H1 (cell line): ENCODE data around the gene SPEM3. TPM values are rescaled to one million over a fixed set of nuclear protein-coding genes. Genes with fewer than 3 reads are reported as not detected.
"Not testable (repeated sequence)": the region's sequence is repeated elsewhere in the genome, so short reads cannot be mapped to it uniquely, and the experiment has no call there.

Source experiments
- CTCF ChIA-PET: fragments of 300-600 bp; sonication (Branson Sonifier 250); formaldehyde crosslinking; loops from one replicate; lab custom pipeline; 2021; ENCODE audit not compliant: partially characterized antibody; lab: Charles Lee
- POLR2A ChIA-PET: fragments of 300-600 bp; sonication (Branson Sonifier 250); formaldehyde crosslinking; loops from one replicate; lab custom pipeline; 2021; ENCODE audit warnings: inconsistent platforms; ENCODE audit not compliant: partially characterized antibody; lab: Charles Lee
- DNase-seq, 2 experiments: peaks; one replicate each; pipeline versions ENCODE4 v3.0.0 to v3.0.0-alpha.2; 2010 to 2022; ENCODE audit warnings: low spot score in 2 of 2, low read depth in 1 of 2, mixed read lengths in 1 of 2
- FAIRE-seq: peaks from 2 replicates; lab custom pipeline; 2011; peaks lifted over from hg19 to GRCh38; lab: Jason Lieb, UNC
- H2AFZ ChIP-seq: 2 replicates; pipeline ENCODE4 v1.8.1; 2012; ENCODE audit warnings: low read length, inconsistent platforms
- H2AK5ac ChIP-seq: 2 replicates; pipeline ENCODE4 v1.6.1; 2013; ENCODE audit warnings: low read depth, low read length
- H2BK120ac ChIP-seq: replicated peaks from 2 replicates; pipeline ENCODE3; 2013; ENCODE audit warnings: low read depth, low read length, inconsistent platforms
- H2BK12ac ChIP-seq: 2 replicates; pipeline ENCODE4 v1.6.1; 2013; ENCODE audit warnings: low read depth, low read length
- H2BK15ac ChIP-seq: 2 replicates; pipeline ENCODE4 v1.6.1; 2013; ENCODE audit warnings: low read length
- H2BK20ac ChIP-seq: 2 replicates; pipeline ENCODE4 v1.6.1; 2013; ENCODE audit warnings: low read length
- H2BK5ac ChIP-seq: 2 replicates; pipeline ENCODE4 v1.6.1; 2013; ENCODE audit warnings: low read depth, low read length
- H3K14ac ChIP-seq: 2 replicates; pipeline ENCODE4 v1.6.1; 2013; ENCODE audit warnings: inconsistent platforms; ENCODE audit not compliant: insufficient read length
- H3K18ac ChIP-seq: 2 replicates; pipeline ENCODE4 v1.6.1; 2013; ENCODE audit warnings: low read length; ENCODE audit errors: extremely low read depth
- H3K23ac ChIP-seq: 2 replicates; pipeline ENCODE4 v1.6.1; 2013; ENCODE audit warnings: inconsistent platforms; ENCODE audit not compliant: insufficient read length
- H3K23me2 ChIP-seq: 2 replicates; pipeline ENCODE4 v1.6.1; 2013; ENCODE audit warnings: low read depth, low read length
- H3K27ac ChIP-seq: 2 replicates; pipeline ENCODE4 v1.6.1; 2011; ENCODE audit warnings: low read depth, low read length, inconsistent platforms
- H3K27me3 ChIP-seq, 4 experiments: replicated peaks in 1 of 4; 1 replicate in 1 of 4; 2 replicates in 3 of 4; pipeline versions ENCODE4 v1.6.1 to v1.8.1; 2011 to 2013; ENCODE audit warnings: low read length in 3 of 4, mild to moderate bottlenecking in 3 of 4, inconsistent platforms in 2 of 4, mixed read lengths in 2 of 4, moderate library complexity in 1 of 4; ENCODE audit not compliant: control insufficient read depth in 3 of 4, insufficient read depth in 3 of 4; ENCODE audit errors: extremely low read depth in 1 of 4
- H3K36me3 ChIP-seq, 4 experiments: 2 replicates each; pipeline versions ENCODE4 v1.6.1 to v1.8.1; 2011 to 2013; ENCODE audit warnings: mild to moderate bottlenecking in 4 of 4, low read length in 3 of 4, moderate library complexity in 2 of 4, control low read depth in 1 of 4, inconsistent platforms in 1 of 4; ENCODE audit not compliant: insufficient read depth in 4 of 4, control insufficient read depth in 2 of 4
- H3K4ac ChIP-seq: replicated peaks from 2 replicates; pipeline ENCODE3; 2013; ENCODE audit warnings: low read length, low read depth, mixed read lengths, inconsistent platforms; ENCODE audit not compliant: insufficient read length
- H3K4me1 ChIP-seq, 4 experiments: replicated peaks in 1 of 4; 1 replicate in 1 of 4; 2 replicates in 3 of 4; pipeline versions ENCODE4 v1.6.1 to v1.8.1; 2011 to 2013; ENCODE audit warnings: low read length in 3 of 4, inconsistent platforms in 2 of 4, mixed read lengths in 1 of 4; ENCODE audit not compliant: insufficient read depth in 4 of 4, control insufficient read depth in 3 of 4
- H3K4me2 ChIP-seq, 2 experiments: 2 replicates each; pipeline versions ENCODE4 v1.6.1 to v1.8.1; 2011 to 2013; ENCODE audit warnings: low read depth in 2 of 2, low read length in 2 of 2, control low read depth in 1 of 2, inconsistent platforms in 1 of 2, mild to moderate bottlenecking in 1 of 2; ENCODE audit not compliant: insufficient read depth in 1 of 2
- H3K4me3 ChIP-seq, 4 experiments: fragments of 200-600, 300-600 bp in 1 of 4; sonication (generic), shearing (Covaris generic), sonication (Bioruptor Twin) in 1 of 4; 2 replicates each; pipeline versions ENCODE4 v1.5.1 to v1.8.1; 2011 to 2016; ENCODE audit warnings: low read length in 4 of 4, low read depth in 3 of 4, control low read depth in 2 of 4, inconsistent platforms in 2 of 4, mild to moderate bottlenecking in 2 of 4, mixed read lengths in 1 of 4, moderate library complexity in 1 of 4; ENCODE audit not compliant: insufficient read depth in 2 of 4; ENCODE audit errors: extremely low read depth in 1 of 4
- H3K56ac ChIP-seq: replicated peaks from 2 replicates; pipeline ENCODE3; 2013; ENCODE audit warnings: low read depth, mild to moderate bottlenecking, mixed read lengths, low read length, inconsistent platforms; ENCODE audit not compliant: insufficient read length
- H3K79me1 ChIP-seq: 2 replicates; pipeline ENCODE4 v1.6.1; 2013; ENCODE audit warnings: low read depth, low read length, control low read depth
- H3K79me2 ChIP-seq, 2 experiments: 2 replicates each; pipeline versions ENCODE4 v1.6.1 to v1.8.1; 2012 to 2013; ENCODE audit warnings: low read length in 2 of 2, mild to moderate bottlenecking in 2 of 2, inconsistent platforms in 1 of 2; ENCODE audit not compliant: insufficient read depth in 2 of 2, control insufficient read depth in 1 of 2
- H3K9ac ChIP-seq, 4 experiments: replicated peaks in 1 of 4; 1 replicate in 1 of 4; 2 replicates in 3 of 4; pipeline versions ENCODE4 v1.6.1 to v1.8.1; 2011 to 2013; ENCODE audit warnings: low read depth in 3 of 4, low read length in 3 of 4, control low read depth in 2 of 4, mild to moderate bottlenecking in 2 of 4, moderate library complexity in 2 of 4, inconsistent platforms in 1 of 4; ENCODE audit errors: extremely low read depth in 1 of 4
- H3K9me3 ChIP-seq, 2 experiments: 2 replicates each; pipeline versions ENCODE4 v1.6.1 to v1.8.1; 2012 to 2013; ENCODE audit warnings: mild to moderate bottlenecking in 2 of 2, moderate library complexity in 2 of 2, control low read depth in 1 of 2, inconsistent platforms in 1 of 2, low read depth in 1 of 2, low read length in 1 of 2, mixed read lengths in 1 of 2; ENCODE audit not compliant: insufficient read depth in 2 of 2
- H4K20me1 ChIP-seq, 2 experiments: replicated peaks in 1 of 2; 2 replicates each; pipeline versions ENCODE3 to v1.8.1; 2011 to 2013; ENCODE audit warnings: inconsistent platforms in 2 of 2, low read length in 2 of 2, mild to moderate bottlenecking in 1 of 2; ENCODE audit not compliant: insufficient read depth in 2 of 2, control insufficient read depth in 1 of 2
- H4K5ac ChIP-seq: 2 replicates; pipeline ENCODE4 v1.6.1; 2013; ENCODE audit warnings: low read length, low read depth, mixed read lengths, inconsistent platforms; ENCODE audit not compliant: insufficient read length
- H4K8ac ChIP-seq: 2 replicates; pipeline ENCODE4 v1.8.0; 2013; ENCODE audit warnings: mild to moderate bottlenecking, moderate library complexity, low read length, inconsistent platforms; ENCODE audit not compliant: insufficient read depth; ENCODE audit errors: extremely low read depth
- H4K91ac ChIP-seq: replicated peaks from 2 replicates; pipeline ENCODE3; 2013; ENCODE audit warnings: low read length, mixed read lengths, inconsistent platforms; ENCODE audit not compliant: insufficient read length
- WGBS, 2 experiments: shearing (Covaris generic) in 1 of 2; methylation state at CpG; one replicate each; pipeline versions ENCODE4 v1.1.6 to v1.1.7; 2013 to 2015; ENCODE audit warnings: low lambda C conversion rate in 2 of 2, mixed read lengths in 2 of 2, inconsistent platforms in 1 of 2, low coverage in 1 of 2, missing lambda C conversion rate in 1 of 2; ENCODE audit not compliant: insufficient replicate concordance in 2 of 2, insufficient coverage in 1 of 2, insufficient read length in 1 of 2; ENCODE audit errors: extremely low coverage in 1 of 2, missing lambda C conversion rate in 1 of 2; 5-methylcytosine and 5-hydroxymethylcytosine counted together
- polyA plus RNA-seq, 7 experiments: library from polyadenylated mRNA; depleted of rRNA in 3 of 7; stranded (reverse) in 5 of 7; unstranded in 2 of 7; fragments of >200 nt in 5 of 7; fragments of 200-250 nt in 2 of 7; gene quantifications; 1 replicate in 5 of 7; 2 replicates in 1 of 7; 4 replicates in 1 of 7; pipeline versions ENCODE4 v1.2.1 to v1.2.3, GENCODE V29; 2011 to 2013; ENCODE audit warnings: missing spikeins in 2 of 7, mixed read lengths in 2 of 7
- total RNA-seq: library from RNA; stranded (reverse); fragmentation: NEBNext Ultra II Directional; extraction: Animal tissue kit (Norgen Biotek cat#: 25700); gene quantifications from 2 replicates; pipeline ENCODE4 v1.2.1, GENCODE V29; 2021

The SPEM3 gene
- total and polyA plus RNA-seq, 2 of the 8 experiments (the other 6 are each of a cell fraction or from before 2014, with no cell fraction given) = 0.02 TPM; not detected in 1

- not testable (repeated sequence) for H2AK5ac ChIP-seq, H3K14ac ChIP-seq, H4K91ac ChIP-seq, H2BK20ac ChIP-seq, H2BK120ac ChIP-seq, H3K56ac ChIP-seq, H2BK12ac ChIP-seq, H3K9ac ChIP-seq, H3K23me2 ChIP-seq, H3K23ac ChIP-seq, H4K5ac ChIP-seq, H3K36me3 ChIP-seq, H3K79me1 ChIP-seq, H2BK15ac ChIP-seq, H3K27ac ChIP-seq, H3K79me2 ChIP-seq, H4K8ac ChIP-seq, FAIRE-seq, H2BK5ac ChIP-seq, H3K9me3 ChIP-seq, H2AFZ ChIP-seq, H3K4me2 ChIP-seq, H4K20me1 ChIP-seq, H3K18ac ChIP-seq, H3K4me3 ChIP-seq, H3K4me1 ChIP-seq, H3K27me3 ChIP-seq, DNase-seq, H3K4ac ChIP-seq
- CTCF ChIA-PET = interaction anchor here (2.1 kb wide), 1 partner anchor 91 kb away, joined by 6 read pairs; no protein-coding TSS in a partner anchor
- 93% methylated on average over 12 of the region's 12 CpGs; no CpG with 5 or more reads in 1 of the 2 experiments for WGBS, 2 experiments
- POLR2A ChIA-PET = interaction anchor here (1.2 to 13.8 kb wide), 5 partner anchors 9 to 62 kb away, joined by 3 to 200 read pairs (median 6); partner anchors contain the start of genes NLGN2, POLR2A, SLC35G6 and ZBTB4
Observed at GRCh38 chr17:7469843-7470242, 41.2 kb downstream of the SPEM3 start.

DNA sequence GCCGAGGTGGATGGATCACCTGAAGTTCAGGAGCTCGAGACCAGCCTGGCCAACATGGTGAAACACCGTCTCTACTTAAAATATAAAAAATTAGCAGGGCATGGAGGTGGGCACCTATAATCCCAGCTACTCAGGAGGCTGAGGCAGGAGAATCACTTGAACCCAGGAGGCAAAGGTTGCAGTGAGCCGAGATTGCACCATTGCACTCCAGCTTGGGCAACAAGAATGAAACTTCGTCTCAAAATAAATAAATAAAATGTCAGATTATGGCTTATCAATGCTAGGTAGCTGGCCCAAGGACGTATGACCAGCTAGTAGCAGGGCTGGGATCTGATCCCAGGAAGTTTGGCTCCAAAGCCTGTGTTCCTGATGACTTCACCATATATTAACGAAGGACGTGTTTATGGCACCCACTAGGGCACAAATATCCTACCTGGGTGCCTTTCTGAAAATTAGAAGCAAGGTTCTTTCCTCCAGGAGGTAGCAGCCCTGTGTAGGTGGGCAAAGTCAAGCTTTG, 41.9 kb downstream of the SPEM3 start:
- 93% methylated on average over 8 of the region's 8 CpGs; no CpG with 5 or more reads in 1 of the 2 experiments for WGBS, 2 experiments

More for the DNA sequence above, 41.9 kb downstream of the SPEM3 start:
- DNase-seq, H3K79me1 ChIP-seq, H3K4me3 ChIP-seq, H3K23ac ChIP-seq, H3K9ac ChIP-seq, H2BK20ac ChIP-seq, H3K9me3 ChIP-seq, H4K8ac ChIP-seq, H2AK5ac ChIP-seq, H4K91ac ChIP-seq, H3K4me2 ChIP-seq, H3K4ac ChIP-seq, FAIRE-seq, H2BK15ac ChIP-seq, H3K27me3 ChIP-seq, H3K36me3 ChIP-seq, H2BK120ac ChIP-seq, H3K27ac ChIP-seq, H4K5ac ChIP-seq, H4K20me1 ChIP-seq, H3K79me2 ChIP-seq, H2BK12ac ChIP-seq, H3K14ac ChIP-seq, H2AFZ ChIP-seq, H3K18ac ChIP-seq, H3K23me2 ChIP-seq, H3K56ac ChIP-seq, H3K4me1 ChIP-seq: not testable (repeated sequence)
- POLR2A ChIA-PET = interaction anchor here (1.2 to 13.8 kb wide), 7 partner anchors 8 to 141 kb away, joined by 3 to 200 read pairs (median 6); partner anchors contain the start of genes NLGN2, POLR2A, SLC35G6 and ZBTB4
- 0 out of 2 replicates have a peak overlapping the region, but pooled peaks have one; percentile 12 for H2BK5ac ChIP-seq
- CTCF ChIA-PET = interaction anchor here (1.0 to 2.1 kb wide), 2 partner anchors 44 to 90 kb away, joined by 3 to 6 read pairs; no protein-coding TSS in a partner anchor
